Common myeloid progenitor, CD34-positive (primary cell): ENCODE data around the gene LRP11.
"Not testable (repeated sequence)": the region's sequence is repeated elsewhere in the genome, so short reads cannot be mapped to it uniquely, and the experiment has no call there.

ENCODE experiments used
- CTCF ChIA-PET: fragments of 350-600 bp; sonication (Branson Sonifier 250); formaldehyde crosslinking; loops from one replicate; lab custom pipeline; 2021; ENCODE audit warnings: antibody characterized with exemption; lab: Charles Lee
- POLR2A ChIA-PET: fragments of 350-600 bp; sonication (Branson Sonifier 250); formaldehyde crosslinking; loops from one replicate; lab custom pipeline; 2021; ENCODE audit warnings: antibody characterized with exemption; lab: Charles Lee
- DNase-seq, 3 donors: peaks; one replicate each; pipeline versions ENCODE4 v3.0.0 to v3.0.0-alpha.2; 2013
- H3K27ac ChIP-seq, 2 experiments: 1 replicate in 1 of 2; 2 replicates in 1 of 2; pipeline ENCODE4 v1.7.0; 2013; ENCODE audit warnings: inconsistent platforms in 2 of 2, low read length in 2 of 2, mild to moderate bottlenecking in 2 of 2, low read depth in 1 of 2, moderate library complexity in 1 of 2; ENCODE audit not compliant: severe bottlenecking in 2 of 2, insufficient read depth in 1 of 2, poor library complexity in 1 of 2
- H3K27me3 ChIP-seq, 5 experiments: replicated peaks in 2 of 5; 1 replicate in 3 of 5; 2 replicates in 2 of 5; pipeline versions ENCODE4 v1.6.1 to v1.7.0; 2013; ENCODE audit warnings: low read length in 4 of 5, mild to moderate bottlenecking in 2 of 5, moderate library complexity in 2 of 5, inconsistent platforms in 1 of 5; ENCODE audit not compliant: insufficient read depth in 5 of 5, control insufficient read depth in 4 of 5
- H3K36me3 ChIP-seq, 4 experiments: 1 replicate in 2 of 4; 2 replicates in 2 of 4; pipeline versions ENCODE4 v1.6.1 to v1.7.0; 2013; ENCODE audit warnings: low read length in 3 of 4, control low read depth in 1 of 4, mild to moderate bottlenecking in 1 of 4; ENCODE audit not compliant: control insufficient read depth in 4 of 4, insufficient read depth in 4 of 4
- H3K4me1 ChIP-seq, 4 experiments: 1 replicate in 3 of 4; 2 replicates in 1 of 4; pipeline versions ENCODE4 v1.6.1 to v1.7.1; 2013; ENCODE audit warnings: low read length in 3 of 4, mild to moderate bottlenecking in 3 of 4, control low read depth in 1 of 4, inconsistent platforms in 1 of 4, moderate library complexity in 1 of 4; ENCODE audit not compliant: control insufficient read depth in 4 of 4, insufficient read depth in 4 of 4; ENCODE audit errors: control extremely low read depth in 1 of 4
- H3K4me3 ChIP-seq, 7 experiments: 1 replicate in 4 of 7; 2 replicates in 3 of 7; pipeline versions ENCODE4 v1.5.1 to v1.7.0; 2013; ENCODE audit warnings: mild to moderate bottlenecking in 7 of 7, low read length in 6 of 7, moderate library complexity in 6 of 7, inconsistent platforms in 2 of 7, low read depth in 2 of 7, control low read depth in 1 of 7; ENCODE audit not compliant: insufficient read depth in 4 of 7, control insufficient read depth in 1 of 7; ENCODE audit errors: extremely low read depth in 1 of 7
- H3K9me3 ChIP-seq, 5 experiments: 1 replicate in 4 of 5; 2 replicates in 1 of 5; pipeline versions ENCODE4 v1.6.1 to v1.7.1; 2013; ENCODE audit warnings: low read length in 4 of 5, mild to moderate bottlenecking in 2 of 5, inconsistent platforms in 1 of 5, low read depth in 1 of 5, moderate library complexity in 1 of 5; ENCODE audit not compliant: control insufficient read depth in 4 of 5, insufficient read depth in 2 of 5; ENCODE audit errors: control extremely low read depth in 1 of 5
- WGBS: methylation state at CpG from one replicate; pipeline ENCODE4 v1.1.5; 2013; ENCODE audit not compliant: insufficient coverage; 5-methylcytosine and 5-hydroxymethylcytosine counted together

LRP11 gene

DNA sequence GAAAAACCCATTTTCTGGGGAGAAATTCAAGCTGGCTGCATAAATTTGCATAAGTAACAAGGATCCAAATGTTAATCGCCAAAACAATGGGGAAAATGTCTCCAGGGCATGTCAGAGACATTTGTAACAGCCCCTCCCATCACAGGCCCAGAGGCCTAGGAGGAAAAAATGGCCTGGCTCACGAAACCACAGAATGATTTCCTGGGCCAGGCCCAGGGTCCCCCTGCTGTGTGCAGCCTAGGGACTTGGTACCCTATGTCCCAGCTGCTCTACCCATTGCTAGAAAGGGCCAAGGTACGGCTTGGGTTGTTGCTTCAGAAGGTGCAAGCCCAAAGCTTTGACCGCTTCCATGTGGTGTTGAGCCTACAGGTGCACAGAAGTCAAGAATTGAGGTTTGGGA lies 44.3 kb upstream of the LRP11 start:
- CTCF ChIA-PET, POLR2A ChIA-PET, DNase-seq, H3K4me1 ChIP-seq, H3K36me3 ChIP-seq, H3K27ac ChIP-seq, H3K4me3 ChIP-seq: not testable (repeated sequence)
- Histone ChIP-seq H3K27me3 (peaks cover 0 to 14% (median 0%) of the 10 kb centered on the region in 5 experiments), H3K9me3 (peaks cover 0 to 15% (median 10%) of the 10 kb centered on the region in 5 experiments)
- WGBS: 90% methylated on average over 4 of the region's 4 CpGs

DNA sequence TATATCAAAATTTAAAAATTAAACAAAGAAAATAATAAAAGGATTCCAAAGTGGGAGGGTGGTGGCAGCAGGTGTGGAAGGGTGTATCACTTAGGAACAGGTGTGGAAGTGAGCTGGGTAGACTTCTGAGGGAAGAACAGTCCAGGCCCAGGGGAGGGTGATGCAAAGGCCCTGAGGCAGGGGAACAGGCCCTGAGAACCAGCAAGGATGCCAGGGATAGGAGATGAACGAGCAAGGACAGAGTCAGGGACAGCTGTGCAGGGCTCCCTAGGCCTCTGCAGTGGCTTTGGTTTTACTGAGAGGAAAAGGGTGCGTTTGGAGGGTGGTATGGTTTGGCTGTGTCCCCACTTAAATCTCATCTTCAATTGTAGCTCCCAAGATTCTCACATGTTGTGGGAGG lies 43.2 kb upstream of the LRP11 start:
- H3K27ac ChIP-seq: no peak overlapping the region
- no peak overlapping the region for H3K4me3 ChIP-seq
- peaks cover 0 to 15% (median 10%) of the 10 kb centered on the region in 5 experiments for H3K9me3 ChIP-seq
- POLR2A ChIA-PET: no interaction called here
- no peak for DNase-seq
- WGBS: no CpG with 5 or more reads among the region's 2 CpGs
- H3K36me3 ChIP-seq: no peaks in the 10 kb centered on the region
- CTCF ChIA-PET: interaction anchor here (1.4 kb wide), 1 partner anchor 37 kb away, joined by 4 read pairs; no protein-coding TSS in a partner anchor
- no peaks in the 10 kb centered on the region for H3K4me1 ChIP-seq
- peaks cover 0 to 13% (median 0%) of the 10 kb centered on the region in 5 experiments for H3K27me3 ChIP-seq

DNA sequence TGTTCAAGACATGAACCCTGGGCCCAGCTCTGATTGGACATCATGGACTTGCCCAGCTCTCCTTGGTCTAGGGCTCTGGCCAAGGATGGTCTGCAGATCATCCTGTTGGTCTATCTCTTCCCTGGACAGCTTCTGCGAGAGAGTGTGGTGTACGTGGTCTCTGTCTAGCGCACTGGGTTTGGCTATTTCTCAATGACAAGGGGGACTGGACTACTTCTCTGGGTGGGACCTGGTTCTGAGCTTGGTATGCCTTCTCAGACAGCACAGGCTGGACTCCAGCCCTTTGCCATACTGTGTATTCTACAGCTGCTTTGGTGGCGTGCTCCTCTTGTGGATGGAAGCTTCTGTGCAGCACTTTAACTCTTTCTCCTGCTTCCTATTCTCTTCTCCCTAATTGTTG lies 42.2 kb upstream of the LRP11 start:
- H3K27ac ChIP-seq: no peak overlapping the region
- no peaks in the 10 kb centered on the region for H3K36me3 ChIP-seq
- no peak for DNase-seq
- WGBS: 96% methylated on average over 4 of the region's 4 CpGs
- no peaks in the 10 kb centered on the region for H3K4me1 ChIP-seq
- H3K27me3 ChIP-seq: peaks cover 0 to 9% (median 0%) of the 10 kb centered on the region in 5 experiments
- H3K9me3 ChIP-seq: peaks cover 0 to 15% (median 10%) of the 10 kb centered on the region in 5 experiments
- no peak overlapping the region for H3K4me3 ChIP-seq
- CTCF ChIA-PET: interaction anchor here (1.4 kb wide), 1 partner anchor 36 kb away, joined by 4 read pairs; no protein-coding TSS in a partner anchor
- POLR2A ChIA-PET: no interaction called here

DNA sequence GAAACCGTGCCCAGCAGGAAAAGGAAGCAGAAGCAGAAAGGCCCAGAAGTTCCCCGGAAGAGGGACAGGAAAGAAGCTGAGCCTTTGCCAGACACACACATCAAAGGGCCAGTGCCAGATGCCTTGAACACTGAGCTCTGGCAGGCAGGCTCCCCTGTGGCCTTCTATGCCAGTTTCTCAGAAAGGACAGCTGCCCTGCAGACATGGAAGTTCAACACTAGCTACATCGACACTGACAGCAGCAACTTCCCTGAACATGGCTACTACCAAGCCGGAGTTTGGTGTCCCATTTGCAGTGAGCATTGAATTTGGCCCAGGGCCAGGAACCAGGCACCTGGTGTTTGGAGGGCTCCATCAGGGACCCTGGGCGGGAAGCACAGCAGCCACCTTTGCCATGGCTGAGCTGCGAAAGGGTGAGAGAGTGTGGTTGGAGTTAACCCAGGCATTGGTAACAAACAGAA lies 41.8 kb upstream of the LRP11 start:
- 88% methylated on average over 6 of the region's 6 CpGs for WGBS
- Histone ChIP-seq H3K9me3 (peaks cover 0 to 15% (median 10%) of the 10 kb centered on the region in 5 experiments), H3K36me3 (no peaks in the 10 kb centered on the region), H3K4me1 (no peaks in the 10 kb centered on the region), H3K4me3 (no peak overlapping the region), H3K27me3 (peaks cover 0 to 7% (median 0%) of the 10 kb centered on the region in 5 experiments), H3K27ac (no peak overlapping the region)
- no peak for DNase-seq
- POLR2A ChIA-PET: no interaction called here
- CTCF ChIA-PET: interaction anchor here (0.5 to 0.9 kb wide), 2 partner anchors 19 to 74 kb away, joined by 3 read pairs; no protein-coding TSS in a partner anchor

DNA sequence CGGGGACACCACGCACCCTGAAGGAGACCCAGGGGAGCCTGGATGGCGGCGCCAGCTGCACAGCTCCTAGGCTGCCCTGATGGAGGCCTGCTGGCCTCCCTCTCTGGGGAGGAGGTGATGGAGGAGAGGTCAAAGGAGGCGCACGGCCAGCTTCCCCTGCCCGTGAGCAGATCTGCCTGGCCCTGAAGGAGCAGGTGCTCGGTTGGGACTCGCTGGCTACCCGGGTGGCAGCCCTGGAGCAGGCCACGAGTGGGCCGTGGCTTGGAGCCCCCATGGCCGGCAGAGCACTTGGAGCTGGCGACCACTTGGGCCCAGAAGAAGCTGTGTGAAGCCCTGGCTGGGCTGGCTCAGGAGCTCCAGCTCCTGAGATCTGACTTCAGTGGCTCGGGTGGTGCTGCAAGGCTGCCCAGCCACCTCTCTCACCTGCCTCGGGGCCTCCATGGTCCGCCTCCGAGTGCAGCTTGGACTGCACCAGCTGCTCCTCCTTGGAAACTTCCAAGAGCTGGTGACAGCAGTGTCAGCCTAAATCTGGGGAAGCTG lies 41.3 kb upstream of the LRP11 start:
- CTCF ChIA-PET: interaction anchor here (0.5 to 1.3 kb wide), 5 partner anchors 19 to 73 kb away, joined by 3 read pairs; no protein-coding TSS in a partner anchor
- no peak for DNase-seq
- 98% methylated on average over 16 of the region's 18 CpGs for WGBS
- no peaks in the 10 kb centered on the region for H3K36me3 ChIP-seq
- no peak overlapping the region for H3K4me3 ChIP-seq
- POLR2A ChIA-PET: no interaction called here
- H3K4me1 ChIP-seq: no peaks in the 10 kb centered on the region
- no peak overlapping the region for H3K27ac ChIP-seq
- H3K9me3 ChIP-seq: peaks cover 0 to 15% (median 10%) of the 10 kb centered on the region in 5 experiments
- H3K27me3 ChIP-seq: peaks cover 0 to 5% (median under 1%) of the 10 kb centered on the region in 5 experiments

DNA sequence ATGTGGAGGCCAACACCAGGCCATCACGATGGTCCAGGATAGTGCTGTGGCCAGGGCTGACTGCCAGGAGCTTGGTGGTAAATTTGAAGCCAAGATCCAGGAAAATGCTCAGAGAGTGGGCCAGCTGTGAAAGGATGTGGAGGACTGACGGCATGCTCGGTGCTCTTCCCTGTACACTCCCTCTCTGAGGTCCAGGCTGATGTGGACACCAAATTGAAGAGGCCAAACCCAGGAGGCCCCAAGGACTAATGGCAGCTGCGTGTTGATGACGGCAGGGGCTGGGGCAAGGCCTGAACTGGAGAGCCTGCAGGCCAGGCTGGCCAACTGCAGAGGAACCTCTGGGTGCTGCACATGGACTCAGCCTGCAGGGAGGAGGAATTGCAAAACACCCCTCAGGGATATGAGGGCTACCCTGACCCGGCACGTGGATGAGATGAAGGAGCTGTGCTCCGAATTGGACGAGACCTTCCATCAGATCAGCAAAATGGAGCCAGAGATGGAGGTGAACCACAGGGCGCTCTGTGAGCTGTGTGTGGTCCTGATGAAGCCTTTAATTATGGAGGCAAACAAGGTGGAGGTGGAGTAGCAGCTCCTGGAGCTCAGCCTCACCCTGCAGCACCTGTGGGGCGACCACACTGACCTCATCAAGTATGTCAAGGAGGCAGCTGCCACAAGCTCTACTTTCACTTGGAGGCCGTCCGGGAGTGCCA lies 40.7 kb upstream of the LRP11 start:
- CTCF ChIA-PET: interaction anchor here (0.9 to 1.3 kb wide), 5 partner anchors 8 to 71 kb away, joined by 3 to 4 read pairs (median 3); no protein-coding TSS in a partner anchor
- DNase-seq: no peak
- H3K9me3 ChIP-seq: peaks cover 0 to 15% (median 10%) of the 10 kb centered on the region in 5 experiments
- WGBS: 99% methylated on average over 13 of the region's 13 CpGs
- POLR2A ChIA-PET: no interaction called here
- no peak overlapping the region for H3K27ac ChIP-seq
- no peaks in the 10 kb centered on the region for H3K4me1 ChIP-seq
- H3K27me3 ChIP-seq: peaks cover 0 to 5% (median 3%) of the 10 kb centered on the region in 5 experiments
- H3K36me3 ChIP-seq: no peaks in the 10 kb centered on the region
- H3K4me3 ChIP-seq: no peak overlapping the region
